Neural cell (in vitro differentiated cells): ENCODE results near the gene TMEM200B. TPM values are rescaled to one million over a fixed set of nuclear protein-coding genes. Genes with fewer than 3 reads are reported as not detected.

Experiments
- H2AFZ ChIP-seq: fragments of 200-600, 300-800 bp; sonication (generic), shearing (Covaris generic); 2 replicates; pipeline ENCODE4 v1.6.0; 2014; ENCODE audit warnings: low read depth, mild to moderate bottlenecking, antibody characterized with exemption, low read length, moderate library complexity
- H3F3A ChIP-seq: fragments of 200-600 bp; shearing (Covaris generic); 2 replicates; pipeline ENCODE4 v1.6.1; 2016; ENCODE audit warnings: mild to moderate bottlenecking, moderate library complexity, mixed read lengths, antibody characterized with exemption, low read length; ENCODE audit not compliant: insufficient read depth, poor library complexity, severe bottlenecking
- H3K27ac ChIP-seq: fragments of 200-600, 300-800 bp; sonication (generic), shearing (Covaris generic); 2 replicates; pipeline ENCODE4 v1.5.1; 2014; ENCODE audit warnings: mild to moderate bottlenecking, low read length, moderate library complexity
- H3K27me3 ChIP-seq: fragments of 300-800, 200-600 bp; sonication (generic), shearing (Covaris generic); 2 replicates; pipeline ENCODE4 v1.6.0; 2014; ENCODE audit warnings: mild to moderate bottlenecking, low read depth, low read length, moderate library complexity; ENCODE audit not compliant: insufficient read depth
- H3K36me3 ChIP-seq: fragments of 300-800, 200-600 bp; sonication (generic), shearing (Covaris generic); 2 replicates; pipeline ENCODE4 v1.5.1; 2014; ENCODE audit warnings: mild to moderate bottlenecking, antibody characterized with exemption, low read length, moderate library complexity; ENCODE audit not compliant: insufficient read depth
- H3K4me2 ChIP-seq: fragments of 300-800, 200-600 bp; sonication (generic), shearing (Covaris generic); 2 replicates; pipeline ENCODE4 v1.6.0; 2014; ENCODE audit warnings: mild to moderate bottlenecking, low read length
- H3K4me3 ChIP-seq: fragments of 300-800, 200-600 bp; sonication (generic), shearing (Covaris generic); 2 replicates; pipeline ENCODE4 v1.5.1; 2014; ENCODE audit warnings: mild to moderate bottlenecking, low read length, moderate library complexity
- H3K79me2 ChIP-seq: fragments of 200-600 bp; shearing (Covaris generic); replicated peaks from 2 replicates; pipeline ENCODE4 v1.6.0; 2014; ENCODE audit warnings: mild to moderate bottlenecking, low read length, moderate library complexity; ENCODE audit not compliant: insufficient read depth
- H3K9ac ChIP-seq: fragments of 300-800, 200-600 bp; sonication (generic), shearing (Covaris generic); 2 replicates; pipeline ENCODE4 v1.6.1; 2016; ENCODE audit warnings: mild to moderate bottlenecking, low read length, mixed read lengths
- H3K9me2 ChIP-seq: fragments of 200-600 bp; shearing (Covaris generic); 2 replicates; pipeline ENCODE4 v1.6.1; 2016; ENCODE audit warnings: mild to moderate bottlenecking, low read length, mixed read lengths; ENCODE audit not compliant: insufficient read depth
- H3K9me3 ChIP-seq: fragments of 200-600, 300-800 bp; sonication (generic), shearing (Covaris generic); 2 replicates; pipeline ENCODE4 v1.6.1; 2016; ENCODE audit warnings: mild to moderate bottlenecking, mixed run types, low read length, moderate library complexity, mixed read lengths
- H4K20me1 ChIP-seq: fragments of 200-600 bp; shearing (Covaris generic); 2 replicates; pipeline ENCODE4 v1.6.1; 2016; ENCODE audit warnings: mild to moderate bottlenecking, mixed run types; ENCODE audit not compliant: insufficient read depth
- EP300 ChIP-seq: fragments of 450-650 bp; conservative IDR thresholded peaks from 2 replicates; pipeline ENCODE4 v1.6.1; 2014; ENCODE audit warnings: antibody characterized with exemption, mild to moderate bottlenecking, moderate library complexity; ENCODE audit not compliant: poor library complexity, severe bottlenecking
- EZH2 ChIP-seq: fragments of 200-600, 300-800 bp; shearing (Covaris generic), sonication (generic); IDR thresholded peaks from 2 replicates; pipeline ENCODE4 v1.6.1; 2014; ENCODE audit warnings: antibody characterized with exemption, low read length, borderline replicate concordance, mild to moderate bottlenecking; ENCODE audit not compliant: insufficient read depth, poor library complexity, severe bottlenecking
- MXI1 ChIP-seq: fragments of 450-650 bp; conservative IDR thresholded peaks from 2 replicates; pipeline ENCODE4 v1.6.1; 2014; ENCODE audit warnings: antibody characterized with exemption, mild to moderate bottlenecking; ENCODE audit not compliant: poor library complexity, severe bottlenecking
- POLR2AphosphoS5 ChIP-seq: IDR thresholded peaks from 2 replicates; pipeline ENCODE4 v1.6.1; 2012
- RAD21 ChIP-seq: fragments of 450-650 bp; conservative IDR thresholded peaks from 2 replicates; pipeline ENCODE4 v1.6.1; 2014; ENCODE audit warnings: antibody characterized with exemption, mild to moderate bottlenecking, moderate library complexity
- SMC3 ChIP-seq: fragments of 450-650 bp; conservative IDR thresholded peaks from 2 replicates; pipeline ENCODE4 v1.6.1; 2014; ENCODE audit warnings: antibody characterized with exemption, mild to moderate bottlenecking, moderate library complexity; ENCODE audit not compliant: poor library complexity
- TAF1 ChIP-seq: IDR thresholded peaks from 2 replicates; pipeline ENCODE4 v1.6.1; 2012; ENCODE audit warnings: low read depth
- polyA plus RNA-seq: library from polyadenylated mRNA; depleted of rRNA; stranded (reverse); fragments of >200 nt; gene quantifications from 2 replicates; pipeline ENCODE4 v1.2.3, GENCODE V29; 2014
- TF ChIP-seq, protein P1 (sequence below): fragments of 450-650 bp; IDR thresholded peaks from 2 replicates; pipeline ENCODE4 v1.5.1; 2014; ENCODE audit warnings: antibody characterized with exemption, mild to moderate bottlenecking, moderate library complexity; ENCODE audit not compliant: poor library complexity, severe bottlenecking
- TF ChIP-seq, protein P2 (sequence below): IDR thresholded peaks from 2 replicates; pipeline ENCODE4 v1.6.1; 2012; ENCODE audit warnings: borderline replicate concordance

The TMEM200B gene
- polyA plus RNA-seq, 1 donor from 2014 or later = 0.11 TPM

DNA sequence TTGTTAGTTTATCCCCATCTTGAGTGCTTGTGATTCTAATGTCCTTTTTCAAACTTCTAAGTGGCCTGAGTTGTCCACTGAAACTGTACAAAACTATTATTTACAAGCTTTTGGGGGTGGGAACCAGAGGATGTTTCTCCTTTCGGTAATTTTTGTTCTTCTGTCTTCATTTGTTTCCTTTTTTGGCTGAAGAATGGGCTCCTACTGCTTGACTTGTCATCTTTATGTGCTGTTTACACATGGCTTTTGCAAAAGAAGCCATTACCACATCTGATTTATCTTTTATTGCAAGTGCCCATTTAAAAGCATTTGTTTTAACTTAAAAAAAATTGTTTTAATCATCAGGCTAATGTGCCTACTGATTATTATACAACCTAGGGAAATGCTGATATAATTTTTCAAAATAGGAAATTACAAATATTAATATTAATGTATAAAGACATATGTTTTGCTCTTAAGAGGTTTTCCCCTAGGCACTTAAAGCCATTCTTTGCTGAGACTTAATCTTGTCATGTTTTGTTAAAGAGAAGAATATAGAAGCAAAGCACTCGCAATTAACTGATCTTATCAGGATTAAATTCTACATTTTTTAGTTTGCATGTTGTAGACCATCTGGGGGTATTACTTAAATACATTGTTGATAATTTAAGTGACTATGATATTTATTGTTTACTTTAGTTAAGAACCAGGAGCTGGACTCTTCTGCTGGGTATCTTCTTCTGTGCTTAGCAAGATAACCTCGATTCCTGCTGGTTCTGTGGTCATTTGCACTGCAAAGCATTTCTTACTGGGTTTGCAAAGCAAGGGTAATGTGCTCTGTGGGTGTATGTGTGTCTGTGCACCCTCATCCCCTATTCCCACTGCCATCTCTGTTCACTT, 40.1 kb downstream of the TMEM200B start:
- H3K4me3 ChIP-seq = no peak overlapping the region
- TF ChIP-seq, protein P1, sequence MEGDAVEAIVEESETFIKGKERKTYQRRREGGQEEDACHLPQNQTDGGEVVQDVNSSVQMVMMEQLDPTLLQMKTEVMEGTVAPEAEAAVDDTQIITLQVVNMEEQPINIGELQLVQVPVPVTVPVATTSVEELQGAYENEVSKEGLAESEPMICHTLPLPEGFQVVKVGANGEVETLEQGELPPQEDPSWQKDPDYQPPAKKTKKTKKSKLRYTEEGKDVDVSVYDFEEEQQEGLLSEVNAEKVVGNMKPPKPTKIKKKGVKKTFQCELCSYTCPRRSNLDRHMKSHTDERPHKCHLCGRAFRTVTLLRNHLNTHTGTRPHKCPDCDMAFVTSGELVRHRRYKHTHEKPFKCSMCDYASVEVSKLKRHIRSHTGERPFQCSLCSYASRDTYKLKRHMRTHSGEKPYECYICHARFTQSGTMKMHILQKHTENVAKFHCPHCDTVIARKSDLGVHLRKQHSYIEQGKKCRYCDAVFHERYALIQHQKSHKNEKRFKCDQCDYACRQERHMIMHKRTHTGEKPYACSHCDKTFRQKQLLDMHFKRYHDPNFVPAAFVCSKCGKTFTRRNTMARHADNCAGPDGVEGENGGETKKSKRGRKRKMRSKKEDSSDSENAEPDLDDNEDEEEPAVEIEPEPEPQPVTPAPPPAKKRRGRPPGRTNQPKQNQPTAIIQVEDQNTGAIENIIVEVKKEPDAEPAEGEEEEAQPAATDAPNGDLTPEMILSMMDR = no peak
- TF ChIP-seq RAD21 (no peak), TAF1 (no peak)
- TF ChIP-seq, protein P2, sequence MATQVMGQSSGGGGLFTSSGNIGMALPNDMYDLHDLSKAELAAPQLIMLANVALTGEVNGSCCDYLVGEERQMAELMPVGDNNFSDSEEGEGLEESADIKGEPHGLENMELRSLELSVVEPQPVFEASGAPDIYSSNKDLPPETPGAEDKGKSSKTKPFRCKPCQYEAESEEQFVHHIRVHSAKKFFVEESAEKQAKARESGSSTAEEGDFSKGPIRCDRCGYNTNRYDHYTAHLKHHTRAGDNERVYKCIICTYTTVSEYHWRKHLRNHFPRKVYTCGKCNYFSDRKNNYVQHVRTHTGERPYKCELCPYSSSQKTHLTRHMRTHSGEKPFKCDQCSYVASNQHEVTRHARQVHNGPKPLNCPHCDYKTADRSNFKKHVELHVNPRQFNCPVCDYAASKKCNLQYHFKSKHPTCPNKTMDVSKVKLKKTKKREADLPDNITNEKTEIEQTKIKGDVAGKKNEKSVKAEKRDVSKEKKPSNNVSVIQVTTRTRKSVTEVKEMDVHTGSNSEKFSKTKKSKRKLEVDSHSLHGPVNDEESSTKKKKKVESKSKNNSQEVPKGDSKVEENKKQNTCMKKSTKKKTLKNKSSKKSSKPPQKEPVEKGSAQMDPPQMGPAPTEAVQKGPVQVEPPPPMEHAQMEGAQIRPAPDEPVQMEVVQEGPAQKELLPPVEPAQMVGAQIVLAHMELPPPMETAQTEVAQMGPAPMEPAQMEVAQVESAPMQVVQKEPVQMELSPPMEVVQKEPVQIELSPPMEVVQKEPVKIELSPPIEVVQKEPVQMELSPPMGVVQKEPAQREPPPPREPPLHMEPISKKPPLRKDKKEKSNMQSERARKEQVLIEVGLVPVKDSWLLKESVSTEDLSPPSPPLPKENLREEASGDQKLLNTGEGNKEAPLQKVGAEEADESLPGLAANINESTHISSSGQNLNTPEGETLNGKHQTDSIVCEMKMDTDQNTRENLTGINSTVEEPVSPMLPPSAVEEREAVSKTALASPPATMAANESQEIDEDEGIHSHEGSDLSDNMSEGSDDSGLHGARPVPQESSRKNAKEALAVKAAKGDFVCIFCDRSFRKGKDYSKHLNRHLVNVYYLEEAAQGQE = no peak
- H3K9ac ChIP-seq = no peak overlapping the region
- no peaks in the 10 kb centered on the region for H3F3A ChIP-seq
- no peak overlapping the region for H2AFZ ChIP-seq
- H3K27me3 ChIP-seq = no peaks in the 10 kb centered on the region
- H3K36me3 ChIP-seq = no peaks in the 10 kb centered on the region
- no peak overlapping the region for H3K4me2 ChIP-seq
- no peak overlapping the region for H3K27ac ChIP-seq
- H3K79me2 ChIP-seq = no peaks in the 10 kb centered on the region
- H3K9me3 ChIP-seq = no peaks in the 10 kb centered on the region
- H3K9me2 ChIP-seq = no peaks in the 10 kb centered on the region
- no peaks in the 10 kb centered on the region for H4K20me1 ChIP-seq

DNA sequence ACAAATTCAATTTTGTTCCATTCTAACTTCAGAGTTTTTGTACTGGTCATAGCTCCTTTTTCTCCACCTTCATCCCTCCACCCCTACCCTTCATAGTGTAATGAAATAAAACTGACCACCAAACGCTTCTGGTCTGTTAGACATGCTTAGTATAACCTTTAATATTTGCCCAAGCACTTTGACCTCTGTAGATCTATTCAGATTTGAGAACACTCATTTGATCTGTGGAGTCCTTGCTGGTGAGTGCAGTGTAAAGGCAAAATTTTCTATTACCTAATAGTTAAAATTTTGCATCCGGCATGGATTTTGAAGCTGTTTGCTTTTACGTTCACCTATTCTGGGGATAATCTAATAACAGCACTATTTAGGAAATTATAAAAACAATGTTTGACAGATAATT, 41.2 kb downstream of the TMEM200B start:
- H3K36me3 ChIP-seq = peaks cover 4% of the 10 kb centered on the region
- H3K27ac ChIP-seq = no peak overlapping the region
- H3K79me2 ChIP-seq = no peaks in the 10 kb centered on the region
- H3F3A ChIP-seq = no peaks in the 10 kb centered on the region
- H3K4me2 ChIP-seq = no peak overlapping the region
- TF ChIP-seq EP300 = no peak
- TF ChIP-seq RAD21 = no peak
- TF ChIP-seq TAF1 = no peak
- TF ChIP-seq, protein P1 = no peak
- TF ChIP-seq MXI1 = no peak
- TF ChIP-seq, protein P2 = no peak
- TF ChIP-seq SMC3 = no peak
- TF ChIP-seq EZH2 = no peak
- TF ChIP-seq POLR2AphosphoS5 = no peak
- H3K9ac ChIP-seq = no peak overlapping the region
- no peak overlapping the region for H2AFZ ChIP-seq
- H4K20me1 ChIP-seq = no peaks in the 10 kb centered on the region
- H3K4me3 ChIP-seq = no peak overlapping the region
- H3K9me3 ChIP-seq = no peaks in the 10 kb centered on the region
- no peaks in the 10 kb centered on the region for H3K9me2 ChIP-seq
- no peaks in the 10 kb centered on the region for H3K27me3 ChIP-seq
